SK-N-SH (cell line): Measurements from ENCODE around the gene GPS2. TPM values are rescaled to one million over a fixed set of nuclear protein-coding genes. Genes with fewer than 3 reads are reported as not detected.

Source experiments
- CTCF ChIA-PET: fragments of 300-600, 350-600 bp; formaldehyde crosslinking; extraction: SDS; loops from one replicate; lab custom pipeline; 2021; lab: Yijun Ruan, JAX
- POLR2A ChIA-PET: fragments of 350-600 bp; sonication (Branson Sonifier 250); formaldehyde crosslinking; extraction: SDS; loops from one replicate; lab custom pipeline; 2020; ENCODE audit warnings: antibody characterized with exemption, inconsistent platforms; lab: Yijun Ruan, JAX
- DNase-seq: peaks from one replicate; pipeline ENCODE4 v3.0.0; 2012
- H2AFZ ChIP-seq: fragments of 200-600 bp; sonication (generic); 2 replicates; pipeline ENCODE4 v1.8.1; 2016; ENCODE audit warnings: antibody characterized with exemption, mild to moderate bottlenecking, low read depth
- H3F3A ChIP-seq: fragments of 200-600 bp; sonication (generic); replicated peaks from 2 replicates; pipeline ENCODE3; 2016; ENCODE audit warnings: antibody characterized with exemption, mild to moderate bottlenecking; ENCODE audit not compliant: insufficient read depth
- H3K27ac ChIP-seq, 2 experiments: fragments of 200-500 bp in 1 of 2; fragments of 200-600 bp in 1 of 2; sonication (Bioruptor generic) in 1 of 2; sonication (generic), shearing (Covaris generic) in 1 of 2; 2 replicates each; pipeline versions ENCODE4 v1.5.1 to v1.6.1; 2014 to 2016; ENCODE audit warnings: low read depth in 2 of 2, inconsistent platforms in 1 of 2, low read length in 1 of 2, mild to moderate bottlenecking in 1 of 2, mixed read lengths in 1 of 2
- H3K27me3 ChIP-seq: fragments of 200-600 bp; sonication (generic), shearing (Covaris generic); 2 replicates; pipeline ENCODE4 v1.6.1; 2016; ENCODE audit warnings: mixed run types; ENCODE audit not compliant: insufficient read depth
- H3K36me3 ChIP-seq, 2 experiments: fragments of 200-500 bp in 1 of 2; fragments of 200-600 bp in 1 of 2; sonication (Bioruptor generic) in 1 of 2; sonication (generic) in 1 of 2; replicated peaks in 1 of 2; 2 replicates each; pipeline versions ENCODE3 to v1.5.1; 2014 to 2016; ENCODE audit warnings: low read length in 1 of 2, mild to moderate bottlenecking in 1 of 2; ENCODE audit not compliant: insufficient read depth in 2 of 2, control insufficient read depth in 1 of 2
- H3K4me1 ChIP-seq, 2 experiments: fragments of 200-500 bp in 1 of 2; fragments of 200-600 bp in 1 of 2; sonication (Bioruptor generic) in 1 of 2; sonication (generic), shearing (Covaris generic) in 1 of 2; 2 replicates each; pipeline versions ENCODE4 v1.5.1 to v1.6.1; 2014 to 2016; ENCODE audit warnings: low read depth in 1 of 2, low read length in 1 of 2, mixed run types in 1 of 2; ENCODE audit not compliant: insufficient read depth in 2 of 2, control insufficient read depth in 1 of 2
- H3K4me2 ChIP-seq: fragments of 200-600 bp; sonication (generic), shearing (Covaris generic); 2 replicates; pipeline ENCODE4 v1.6.1; 2017; ENCODE audit warnings: mixed run types
- H3K4me3 ChIP-seq, 2 experiments: fragments of 200-500 bp in 1 of 2; fragments of 200-600 bp in 1 of 2; sonication (Bioruptor generic) in 1 of 2; sonication (generic), shearing (Covaris generic) in 1 of 2; 2 replicates each; pipeline versions ENCODE4 v1.5.1 to v1.8.1; 2014 to 2016; ENCODE audit warnings: low read depth in 2 of 2, inconsistent platforms in 1 of 2, low read length in 1 of 2, mild to moderate bottlenecking in 1 of 2, mixed read lengths in 1 of 2, moderate library complexity in 1 of 2
- H3K79me2 ChIP-seq: fragments of 200-600 bp; sonication (generic); 2 replicates; pipeline ENCODE4 v1.8.1; 2017; ENCODE audit warnings: mild to moderate bottlenecking; ENCODE audit not compliant: insufficient read depth
- H3K9ac ChIP-seq: fragments of 200-600 bp; sonication (generic); 2 replicates; pipeline ENCODE4 v1.6.1; 2017; ENCODE audit warnings: mixed run types
- H3K9me2 ChIP-seq: fragments of 200-600 bp; sonication (generic); 2 replicates; pipeline ENCODE4 v1.6.1; 2017; ENCODE audit warnings: mixed run types
- H3K9me3 ChIP-seq: fragments of 200-600 bp; sonication (generic); 2 replicates; pipeline ENCODE4 v1.6.1; 2017; ENCODE audit warnings: mixed run types, mild to moderate bottlenecking, moderate library complexity
- H4K20me1 ChIP-seq: fragments of 200-600 bp; sonication (generic); 2 replicates; pipeline ENCODE4 v1.6.1; 2017; ENCODE audit warnings: mild to moderate bottlenecking, mixed run types; ENCODE audit not compliant: insufficient read depth
- CHD2 ChIP-seq: fragments of 150-350 bp; IDR thresholded peaks from 2 replicates; pipeline ENCODE4 v1.6.1; 2018; ENCODE audit warnings: low read length; ENCODE audit not compliant: partially characterized antibody
- CTCF ChIP-seq: fragments of 200-600 bp; sonication (generic); IDR thresholded peaks from 2 replicates; pipeline ENCODE4 v1.6.1; 2017; ENCODE audit warnings: antibody characterized with exemption, mild to moderate bottlenecking, moderate library complexity
- ELF1 ChIP-seq: IDR thresholded peaks from 2 replicates; pipeline ENCODE4 v1.4.0; 2012
- FOXJ3 ChIP-seq: sonication (generic); formaldehyde crosslinking; IDR thresholded peaks from 2 replicates; pipeline ENCODE4 v1.5.1; 2020; ENCODE audit warnings: mild to moderate bottlenecking, missing genetic modification reagents
- MAX ChIP-seq: IDR thresholded peaks from 2 replicates; pipeline ENCODE4 v1.4.0; 2012; ENCODE audit warnings: low read depth
- NFIC ChIP-seq: IDR thresholded peaks from 2 replicates; pipeline ENCODE4 v1.4.0; 2012; ENCODE audit warnings: borderline replicate concordance
- PBX3 ChIP-seq: IDR thresholded peaks from 2 replicates; pipeline ENCODE4; 2012
- POLR2AphosphoS5 ChIP-seq: IDR thresholded peaks from 2 replicates; pipeline ENCODE4 v1.6.1; 2012; ENCODE audit warnings: low read depth, low read length
- RAD21 ChIP-seq: IDR thresholded peaks from 2 replicates; pipeline ENCODE4 v1.6.1; 2012; ENCODE audit warnings: mild to moderate bottlenecking, low read length
- RCOR1 ChIP-seq: fragments of 150-350 bp; IDR thresholded peaks from 2 replicates; pipeline ENCODE4 v1.6.1; 2017; ENCODE audit warnings: antibody characterized with exemption, low read length
- REST ChIP-seq: IDR thresholded peaks from 2 replicates; pipeline ENCODE4 v1.6.1; 2012; ENCODE audit warnings: mild to moderate bottlenecking, low read depth, low read length, moderate library complexity
- SMC3 ChIP-seq: IDR thresholded peaks from 2 replicates; pipeline ENCODE4 v1.6.1; 2012; ENCODE audit warnings: low read depth, low read length, improper control_type of control experiment
- USF1 ChIP-seq: IDR thresholded peaks from 2 replicates; pipeline ENCODE4 v1.4.0; 2012; ENCODE audit warnings: low read depth, borderline replicate concordance
- WGBS: methylation state at CpG from one replicate; pipeline ENCODE4 v1.1.6; 2017; ENCODE audit warnings: low lambda C conversion rate; 5-methylcytosine and 5-hydroxymethylcytosine counted together
- polyA plus RNA-seq, 3 experiments: library from polyadenylated mRNA; depleted of rRNA; stranded (reverse); fragments of >200 nt; gene quantifications; 2 replicates each; pipeline ENCODE4 v1.2.3, GENCODE V29; 2012

The GPS2 gene
- polyA plus RNA-seq, 1 of the 3 experiments (the other 2 are of a cell fraction), result 102 TPM

- TF ChIP-seq REST, result no peak
Measured at GRCh38 chr17:7280519-7281073, 34.6 kb downstream of the GPS2 start (continued).

- no peaks in the 10 kb centered on the region for H3K9me2 ChIP-seq
- H3K4me3 ChIP-seq, result no peak overlapping the region
- no peaks in the 10 kb centered on the region for H3K27me3 ChIP-seq
- H4K20me1 ChIP-seq, result no peaks in the 10 kb centered on the region
- no peak overlapping the region for H3K27ac ChIP-seq
- no peak overlapping the region for H3K9ac ChIP-seq
- CTCF ChIA-PET, result interaction anchor here (1.1 to 8.8 kb wide), 4 partner anchors 19 to 65 kb away, joined by 3 to 169 read pairs (median 4); no protein-coding TSS in a partner anchor
- TF ChIP-seq CTCF (no peak), USF1 (no peak), CHD2 (no peak), ELF1 (no peak), MAX (no peak), POLR2AphosphoS5 (no peak), SMC3 (no peak), RCOR1 (no peak), NFIC (no peak), RAD21 (no peak), PBX3 (no peak), FOXJ3 (CRISPR knock-in tag) (no peak)
- POLR2A ChIA-PET, result no interaction called here
- no peaks in the 10 kb centered on the region for H3K79me2 ChIP-seq
- H3K4me1 ChIP-seq, result peaks cover 6 to 18% of the 10 kb centered on the region in 2 experiments; a peak in 2 of 4 replicates
- DNase-seq, result no peak
- H3K4me2 ChIP-seq, result no peak overlapping the region
- no peaks in the 10 kb centered on the region for H3K9me3 ChIP-seq
- no peaks in the 10 kb centered on the region for H3K36me3 ChIP-seq
- 73% methylated on average over 8 of the region's 8 CpGs for WGBS
- H3F3A ChIP-seq, result peaks cover 15% of the 10 kb centered on the region
- no peak overlapping the region for H2AFZ ChIP-seq
Measured at GRCh38 chr17:7279448-7279847, 35.7 kb downstream of the GPS2 start.
